GM19438 (cell line): Measurements from ENCODE around the gene IFIT1B.
"Not testable (repeated sequence)": the region's sequence is repeated elsewhere in the genome, so short reads cannot be mapped to it uniquely, and the experiment has no call there.

ENCODE experiments used
- ATAC-seq: cut with Tn5 transposase; IDR thresholded peaks from one replicate; pipeline ENCODE4 v1.9.1; 2021; ENCODE audit warnings: low read depth; ENCODE audit not compliant: unreplicated experiment

Gene IFIT1B

GRCh38 chr10:89377705-89378637, at the start of gene IFIT1B:
Gene IFIT1B, plus strand, starts transcription at chr10:89378056. Its CDS starts 80 bp downstream, at chr10:89378136.
- ATAC-seq, result no peak

GRCh38 chr10:89329151-89329550, 48.7 kb upstream of the IFIT1B start:
- ATAC-seq, result no peak

GRCh38 chr10:89330014-89330413, 47.8 kb upstream of the IFIT1B start:
- ATAC-seq, result not testable (repeated sequence)

GRCh38 chr10:89330537-89331212, 47.2 kb upstream of the IFIT1B start:
- ATAC-seq, result no peak

- not testable (repeated sequence) for ATAC-seq
Observed at GRCh38 chr10:89331487-89332122, 46.3 kb upstream of the IFIT1B start.

GRCh38 chr10:89332123-89332633, 45.7 kb upstream of the IFIT1B start:
- peak; percentile 39 for ATAC-seq

GRCh38 chr10:89335226-89335625, 42.6 kb upstream of the IFIT1B start:
- no peak for ATAC-seq

- no peak for ATAC-seq
Observed at GRCh38 chr10:89336241-89336640, 41.6 kb upstream of the IFIT1B start.

- ATAC-seq, result no peak
Observed at GRCh38 chr10:89337484-89337883, 40.4 kb upstream of the IFIT1B start.

GRCh38 chr10:89338713-89339112, 39.1 kb upstream of the IFIT1B start:
- ATAC-seq, result no peak

GRCh38 chr10:89339875-89340274, 38.0 kb upstream of the IFIT1B start:
- ATAC-seq, result no peak

GRCh38 chr10:89341649-89342048, 36.2 kb upstream of the IFIT1B start:
- no peak for ATAC-seq

- ATAC-seq, result no peak
Observed at GRCh38 chr10:89342206-89342958, 35.5 kb upstream of the IFIT1B start.

- no peak for ATAC-seq
Observed at GRCh38 chr10:89343089-89343767, 34.6 kb upstream of the IFIT1B start.

GRCh38 chr10:89344156-89344555, 33.7 kb upstream of the IFIT1B start:
- no peak for ATAC-seq

- no peak for ATAC-seq
Observed at GRCh38 chr10:89345367-89346000, 32.4 kb upstream of the IFIT1B start.

- ATAC-seq, result no peak
Observed at GRCh38 chr10:89346405-89347254, 31.2 kb upstream of the IFIT1B start.

- no peak for ATAC-seq
Observed at GRCh38 chr10:89347701-89348457, 30.0 kb upstream of the IFIT1B start.
